Measurements from ENCODE around the gene ERF. TPM values are rescaled to one million over a fixed set of nuclear protein-coding genes. Genes with fewer than 3 reads are reported as not detected.

ERF gene
- total RNA-seq, 2 experiments from 2014 or later: 43.5 to 58.7 TPM

DNA sequence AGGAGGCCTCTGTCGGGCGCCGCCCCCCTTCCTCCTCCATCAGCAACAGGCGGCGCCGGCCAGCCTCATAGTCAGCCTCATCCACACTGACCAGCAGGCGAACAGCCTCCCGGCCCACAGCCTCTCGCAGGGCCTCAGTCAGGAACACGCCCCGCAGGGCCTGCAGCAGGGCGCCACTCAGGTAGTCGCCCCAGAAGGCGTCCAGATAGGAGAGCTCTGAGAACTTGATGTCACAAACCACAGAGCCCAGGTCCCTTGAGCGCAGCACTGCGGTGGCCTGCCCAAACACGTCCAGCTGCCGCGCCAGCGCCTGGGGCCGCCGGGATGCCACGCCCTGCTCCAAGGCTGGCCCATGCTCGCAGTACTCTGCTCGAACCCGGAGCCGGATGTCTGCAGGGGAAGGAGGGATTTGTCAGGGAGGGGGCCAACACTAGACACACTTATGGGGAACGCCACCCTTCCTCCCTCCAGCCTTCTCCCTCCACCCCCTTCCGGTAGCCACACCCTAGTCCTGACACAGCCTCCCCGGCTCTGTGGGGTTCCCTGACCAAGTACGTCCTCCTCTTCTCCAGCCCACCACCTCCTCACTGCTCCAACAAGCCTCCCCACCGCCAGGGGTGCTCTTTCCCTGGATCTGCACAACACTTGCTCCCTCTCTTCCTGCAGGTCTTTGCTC lies 55.4 kb downstream of the ERF start:
- CTCF ChIA-PET: interaction anchor here (0.8 to 7.3 kb wide), 17 partner anchors 9 to 196 kb away, joined by 3 to 75 read pairs (median 6); partner anchors contain the start of genes DEDD2, GSK3A and POU2F2
- Mint-ChIP-seq H3K27me3 (no peaks in the 10 kb centered on the region), H3K4me3 (peak overlapping the region; percentile 69), H3K36me3 (peaks cover 59% of the 10 kb centered on the region), H3K9me3 (ENCODE audit: low read depth) (no peaks in the 10 kb centered on the region), H3K4me1 (peaks cover 76% of the 10 kb centered on the region), H3K27ac (peak overlapping the region; percentile 96)
- peak; percentile 94 for DNase-seq
- ATAC-seq: peak; percentile 70

DNA sequence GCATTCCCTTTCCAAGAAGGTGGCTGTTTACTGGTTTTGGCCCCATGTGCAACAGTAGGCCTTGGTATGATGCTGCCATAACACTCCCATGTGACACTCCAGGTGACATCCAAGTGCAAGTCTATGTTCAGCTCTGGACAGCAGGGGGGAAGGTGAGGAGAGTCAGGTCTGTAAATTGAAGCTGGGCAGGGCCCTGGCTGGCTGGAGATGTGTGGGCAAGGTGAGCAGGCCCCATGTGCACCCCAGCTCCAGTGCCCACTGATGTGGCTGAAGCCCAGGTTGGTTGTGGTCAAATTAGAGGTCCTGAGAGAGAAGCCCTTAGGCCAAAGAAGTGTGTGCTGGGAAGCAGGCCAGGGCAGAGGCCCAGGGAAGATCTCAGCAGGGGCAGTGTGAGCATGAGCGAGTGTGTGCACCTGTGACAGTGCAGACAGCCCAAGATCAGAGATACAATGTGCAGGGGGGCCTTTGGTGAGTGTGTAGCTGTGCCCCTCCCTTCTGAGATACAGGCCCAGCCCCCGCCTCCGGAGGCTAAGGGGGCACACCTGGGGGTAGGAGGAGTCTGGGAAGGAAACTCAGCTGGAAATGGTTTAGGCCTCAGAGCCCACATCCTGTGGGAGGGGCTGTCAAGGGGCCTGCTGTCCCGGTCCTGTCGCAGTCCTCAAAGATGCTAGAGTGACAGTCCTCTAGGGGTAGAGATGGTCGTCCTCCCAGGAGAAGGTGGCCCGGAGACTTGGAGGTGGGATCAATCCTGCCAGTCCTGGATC lies 56.1 kb downstream of the ERF start:
- Mint-ChIP-seq H3K27ac (peak overlapping the region; percentile 96), H3K36me3 (peaks cover 54% of the 10 kb centered on the region), H3K9me3 (ENCODE audit: low read depth) (no peaks in the 10 kb centered on the region), H3K4me1 (peaks cover 74% of the 10 kb centered on the region), H3K4me3 (peak overlapping the region; percentile 69), H3K27me3 (no peaks in the 10 kb centered on the region)
- peak; percentile 67 for ATAC-seq
- CTCF ChIA-PET: interaction anchor here (0.6 to 7.3 kb wide), 23 partner anchors 8 to 1874 kb away, joined by 3 to 75 read pairs (median 4); partner anchors contain the start of genes DEDD2, GSK3A and POU2F2
- DNase-seq: peak; percentile 95

Other genes starting within 250 kb of the ERF start
- gene GRIK5, start 184.9 kb downstream of the ERF start, total RNA-seq: under 1 TPM; 0.44 to 0.56 TPM
- 10 to 100 TPM; 14.7 to 18.3 TPM for gene ZNF574, start 179.0 kb downstream of the ERF start, total RNA-seq
- 10 to 100 TPM; 17.7 to 40.4 TPM for gene POU2F2, start 122.7 kb downstream of the ERF start, total RNA-seq
- 10 to 100 TPM; 35.8 to 40.7 TPM for gene DEDD2, start 37.5 kb downstream of the ERF start, total RNA-seq
- gene ZNF526, start 34.8 kb downstream of the ERF start, total RNA-seq: 10 to 100 TPM; 21.9 to 24.4 TPM
- gene GSK3A, start 12.5 kb downstream of the ERF start, total RNA-seq: 10 to 100 TPM; 47.3 to 53.8 TPM
- gene CIC, start 14.1 kb upstream of the ERF start, total RNA-seq: 10 to 100 TPM; 67.3 to 77.3 TPM
- gene PRR19, start 47.0 kb upstream of the ERF start, total RNA-seq: 1 to 10 TPM in 1 of 2 experiments, under 1 TPM in 1; 0.89 to 1.1 TPM
- gene PAFAH1B3, start 47.5 kb upstream of the ERF start, total RNA-seq: 10 to 100 TPM; 38.0 to 38.9 TPM
- 1 to 10 TPM in 1 of 2 experiments, under 1 TPM in 1; 0.15 to 1.1 TPM for gene TMEM145, start 58.2 kb upstream of the ERF start, total RNA-seq
- 1 to 10 TPM; 6.5 TPM for gene MEGF8, start 70.5 kb upstream of the ERF start, total RNA-seq
- gene CNFN, start 135.2 kb upstream of the ERF start, total RNA-seq: not detected
- gene LIPE, start 172.3 kb upstream of the ERF start, total RNA-seq: 10 to 100 TPM; 41.5 to 44.6 TPM
- not detected for gene CXCL17, start 187.8 kb upstream of the ERF start, total RNA-seq

Measured in activated CD8-positive, alpha-beta memory T cell treated with anti-CD3 and anti-CD28 coated beads, Interleukin-2, amount 10 ng/mL, durations not matched to agents 7 days and 5 days (primary cell).